GM13976 (cell line): ENCODE results near the gene SLC8B1.

Source experiments
- DNase-seq: peaks from one replicate; pipeline ENCODE4 v3.0.0; 2012; ENCODE audit warnings: low spot score
- in situ Hi-C: fragments of 300-500 bp; cut with MboI; formaldehyde crosslinking; loops from one replicate; pipeline ENCODE4 v1.12.0; 2022; ENCODE audit warnings: low sequenced_read_pairs, mixed read lengths, inconsistent platforms; ENCODE audit not compliant: unreplicated experiment
- TF ChIP-seq, protein P1 (sequence below): IDR thresholded peaks from 2 replicates; pipeline ENCODE4 v1.5.1; 2012; ENCODE audit warnings: borderline replicate concordance, mild to moderate bottlenecking; ENCODE audit not compliant: insufficient read depth; ENCODE audit errors: extremely low read depth, missing control alignments, control extremely low read depth

SLC8B1 gene

DNA sequence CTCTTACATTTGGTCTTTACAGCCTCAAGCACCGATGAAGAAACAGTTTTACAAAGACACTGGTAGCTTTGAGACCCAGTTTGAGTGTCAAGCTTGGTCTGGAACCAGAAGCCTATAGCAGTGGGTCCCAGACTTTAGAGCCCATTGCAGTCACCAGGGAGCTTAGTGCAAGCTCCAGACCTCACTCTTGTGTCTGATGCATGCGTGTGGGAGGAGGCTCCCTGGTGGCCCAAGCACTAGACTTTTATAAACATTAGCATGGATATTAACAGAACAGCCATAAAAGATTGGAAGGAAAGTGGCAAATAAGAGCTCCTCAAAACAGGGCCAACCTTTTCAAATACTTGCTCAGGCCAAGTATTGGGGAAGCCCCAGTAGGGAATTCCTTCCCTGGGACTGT, 45.5 kb downstream of the SLC8B1 start:
- DNase-seq, result no peak
- TF ChIP-seq, protein P1, sequence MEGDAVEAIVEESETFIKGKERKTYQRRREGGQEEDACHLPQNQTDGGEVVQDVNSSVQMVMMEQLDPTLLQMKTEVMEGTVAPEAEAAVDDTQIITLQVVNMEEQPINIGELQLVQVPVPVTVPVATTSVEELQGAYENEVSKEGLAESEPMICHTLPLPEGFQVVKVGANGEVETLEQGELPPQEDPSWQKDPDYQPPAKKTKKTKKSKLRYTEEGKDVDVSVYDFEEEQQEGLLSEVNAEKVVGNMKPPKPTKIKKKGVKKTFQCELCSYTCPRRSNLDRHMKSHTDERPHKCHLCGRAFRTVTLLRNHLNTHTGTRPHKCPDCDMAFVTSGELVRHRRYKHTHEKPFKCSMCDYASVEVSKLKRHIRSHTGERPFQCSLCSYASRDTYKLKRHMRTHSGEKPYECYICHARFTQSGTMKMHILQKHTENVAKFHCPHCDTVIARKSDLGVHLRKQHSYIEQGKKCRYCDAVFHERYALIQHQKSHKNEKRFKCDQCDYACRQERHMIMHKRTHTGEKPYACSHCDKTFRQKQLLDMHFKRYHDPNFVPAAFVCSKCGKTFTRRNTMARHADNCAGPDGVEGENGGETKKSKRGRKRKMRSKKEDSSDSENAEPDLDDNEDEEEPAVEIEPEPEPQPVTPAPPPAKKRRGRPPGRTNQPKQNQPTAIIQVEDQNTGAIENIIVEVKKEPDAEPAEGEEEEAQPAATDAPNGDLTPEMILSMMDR, result no peak
- in situ Hi-C loops, result no loop called here

DNA sequence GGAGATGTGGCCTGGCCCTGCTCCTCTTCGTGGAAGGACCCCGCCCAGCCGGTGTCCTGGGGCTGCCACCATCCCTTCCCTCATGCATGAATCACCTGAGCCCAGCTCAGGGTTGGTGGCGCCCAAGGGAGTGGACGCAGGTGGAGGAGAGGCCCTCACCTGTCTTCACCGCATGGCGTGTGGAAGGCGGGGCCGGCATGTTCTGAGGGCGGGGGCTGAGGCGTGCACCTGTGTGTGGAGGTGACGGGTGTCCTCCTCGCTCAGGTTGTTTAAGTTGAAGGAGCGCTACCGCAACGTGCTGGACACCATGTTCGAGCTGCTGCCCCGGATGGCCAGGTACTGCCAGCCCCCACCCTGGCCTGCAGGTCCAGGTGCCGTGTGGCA, 47.0 kb downstream of the SLC8B1 start:
- TF ChIP-seq, protein P1, result no peak
- DNase-seq, result no peak
- in situ Hi-C loops, result no loop called here

DNA sequence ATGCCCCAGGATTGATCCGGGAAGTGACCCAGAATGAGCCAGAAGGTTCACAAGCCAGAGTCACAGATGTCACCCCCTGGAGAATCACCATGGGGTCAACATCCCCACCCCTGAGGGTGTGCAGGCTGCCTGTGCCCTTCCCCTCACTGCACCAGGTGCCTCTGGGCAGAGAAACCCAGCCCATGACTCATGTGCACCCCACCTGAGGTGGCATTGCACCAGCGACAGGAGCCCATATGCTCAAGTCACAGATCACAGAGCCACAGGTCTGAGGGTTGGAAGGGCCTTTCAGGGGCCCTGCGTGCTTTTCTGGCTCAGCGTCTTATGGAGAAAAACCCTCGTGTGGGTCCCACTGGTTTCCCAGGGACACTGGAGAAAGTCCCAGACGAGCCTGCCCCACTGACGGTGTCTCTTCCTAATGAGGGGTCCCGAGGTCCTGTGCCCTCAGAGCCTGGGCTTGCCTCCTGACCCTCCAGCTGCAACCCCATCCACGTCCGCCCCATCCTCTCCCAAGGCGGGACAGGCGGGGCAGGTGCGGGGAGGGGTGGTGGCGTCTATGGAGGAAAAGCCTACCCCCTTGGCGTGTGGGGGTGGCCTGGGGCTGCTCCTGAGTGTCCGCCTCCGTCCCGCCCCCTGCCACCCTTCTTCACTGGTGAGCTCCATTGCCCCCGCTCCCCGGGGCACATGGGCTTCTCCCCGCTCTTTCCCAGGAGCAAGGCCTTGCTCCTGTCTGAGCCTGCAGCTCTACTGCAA, 47.6 kb downstream of the SLC8B1 start:
- in situ Hi-C loops, result no loop called here
- no peak for DNase-seq
- TF ChIP-seq, protein P1, result no peak

DNA sequence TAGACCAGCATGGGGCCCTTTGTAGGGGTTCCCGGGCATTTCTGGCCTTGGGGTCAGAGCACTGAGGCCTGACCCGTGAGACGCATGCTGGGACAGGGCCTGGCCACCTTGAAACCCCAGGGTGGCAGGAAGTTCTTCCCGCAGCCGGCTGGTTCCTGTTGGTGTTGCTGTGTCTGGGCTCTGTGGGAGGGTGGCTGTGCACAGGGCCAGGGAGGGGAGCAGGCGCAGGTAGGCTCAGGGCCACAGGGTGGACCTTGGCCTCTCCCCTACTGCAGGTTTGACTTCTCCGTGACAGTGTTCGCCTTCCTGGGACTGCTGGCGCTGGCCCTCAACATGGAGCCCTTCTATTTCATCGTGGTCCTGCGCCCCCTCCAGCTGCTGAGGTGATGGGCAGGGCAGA, 48.2 kb downstream of the SLC8B1 start:
- in situ Hi-C loops, result no loop called here
- TF ChIP-seq, protein P1, result no peak
- no peak for DNase-seq

DNA sequence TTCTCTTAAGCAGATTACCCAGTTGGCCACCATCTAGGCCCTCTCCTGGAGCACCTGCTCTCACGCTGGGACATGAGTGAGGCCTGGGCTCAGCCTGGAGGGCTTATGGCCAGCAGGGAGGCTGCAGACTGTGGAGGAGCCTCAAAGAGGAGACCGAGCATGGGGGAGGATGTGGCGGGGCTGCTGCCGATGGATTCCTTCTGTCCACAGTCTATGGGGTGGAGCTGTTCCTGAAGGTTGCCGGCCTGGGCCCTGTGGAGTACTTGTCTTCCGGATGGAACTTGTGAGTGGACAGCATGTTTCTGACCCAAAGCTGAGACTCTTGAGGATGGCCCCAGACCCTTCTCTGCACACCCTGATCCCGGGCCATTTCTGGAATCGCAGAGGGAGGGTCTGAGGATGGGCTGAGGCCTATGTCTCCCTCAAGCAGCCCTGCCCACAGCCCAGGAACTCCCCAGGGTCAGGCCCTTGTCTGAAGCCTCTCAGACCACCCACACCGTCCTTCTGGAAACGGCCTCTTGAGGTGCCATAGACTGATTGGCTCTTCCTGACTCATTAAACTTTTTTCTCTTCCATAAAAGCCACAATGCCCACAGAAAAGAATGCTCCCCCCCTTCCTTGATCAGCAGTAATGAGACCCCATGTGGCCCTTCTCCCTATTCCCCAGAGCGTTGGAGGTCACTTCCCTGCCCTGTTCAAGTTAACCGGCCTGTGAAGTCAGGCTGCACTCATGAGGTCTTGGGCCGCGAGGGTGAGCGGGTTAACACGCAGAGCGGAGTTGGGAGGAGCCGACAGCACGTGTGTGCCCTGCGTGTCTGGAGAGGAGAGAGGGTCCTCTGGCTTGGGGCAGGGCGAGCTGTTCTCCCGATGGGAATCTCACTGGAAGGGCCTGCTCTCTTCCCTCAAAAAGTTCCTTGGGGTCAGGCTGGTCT, 49.0 kb downstream of the SLC8B1 start:
- in situ Hi-C loops, result no loop called here
- no peak for DNase-seq
- TF ChIP-seq, protein P1, result no peak

DNA sequence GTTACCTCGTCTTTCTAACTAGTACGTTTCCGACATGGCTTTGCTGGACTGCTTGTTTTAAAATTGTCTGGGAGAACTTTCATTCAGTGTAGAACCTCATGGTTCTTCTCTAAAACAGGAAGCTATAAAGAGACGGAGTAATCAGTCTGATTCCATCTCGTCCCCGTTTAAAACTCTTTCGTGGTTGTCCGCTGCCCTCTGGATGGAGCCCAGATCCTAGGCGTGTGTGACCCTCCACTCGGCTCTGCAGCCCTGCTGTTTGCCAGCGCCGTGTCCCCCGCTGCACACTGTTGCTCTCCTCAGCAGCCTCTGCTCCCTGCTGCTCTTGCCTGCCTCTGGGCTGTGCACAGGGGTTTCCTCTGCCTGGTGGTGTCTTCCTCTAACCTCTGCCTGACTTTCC, 50.2 kb downstream of the SLC8B1 start:
- TF ChIP-seq, protein P1, result no peak
- in situ Hi-C loops, result no loop called here
- DNase-seq, result no peak
